HS-5 (cell line): ENCODE data around the gene ARHGAP27.

Experiments
- DNase-seq: peaks from one replicate; pipeline ENCODE4 v3.0.0-alpha.2; 2012; ENCODE audit warnings: low read depth

ARHGAP27 gene

DNA sequence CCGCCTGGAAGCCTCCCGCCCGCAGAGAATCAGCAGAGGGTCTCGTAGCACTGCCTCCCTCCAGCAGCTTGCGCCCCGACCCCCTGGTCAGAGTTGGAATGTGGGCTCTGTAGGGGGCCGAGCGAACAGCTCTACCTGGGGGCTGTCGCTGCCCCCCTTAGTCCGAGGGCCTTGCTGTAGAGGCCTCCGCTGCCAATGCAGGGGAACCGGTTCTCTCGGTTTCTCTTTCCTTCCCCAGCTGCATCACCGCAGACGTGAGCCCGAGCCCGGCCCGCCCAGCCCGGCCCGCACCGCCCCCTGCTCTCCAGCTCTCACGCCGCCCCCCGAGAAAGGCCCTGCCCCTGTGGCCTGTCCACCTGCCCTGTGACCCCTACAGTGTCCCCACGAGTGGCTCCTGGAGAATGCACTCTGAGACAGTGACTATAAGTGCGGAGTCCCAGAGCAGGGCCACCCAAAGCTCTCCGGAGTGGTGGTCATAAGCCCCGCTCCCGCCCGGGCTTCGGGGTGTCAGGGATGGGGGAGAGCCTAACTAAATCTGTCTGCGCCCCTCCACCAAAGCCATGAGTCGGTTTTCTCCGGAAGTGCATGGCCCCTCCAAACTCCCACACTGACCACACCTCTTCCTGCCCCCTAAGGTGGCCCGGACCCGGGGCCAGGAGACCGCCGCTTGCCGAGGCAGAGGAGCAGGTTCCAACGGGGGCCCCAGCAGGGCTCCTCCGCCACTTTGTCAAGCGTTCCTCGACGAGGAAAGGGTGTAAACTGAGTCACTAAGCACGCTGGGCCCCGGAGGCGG is 1.7 kb downstream of the ARHGAP27 start:
- no peak for DNase-seq

DNA sequence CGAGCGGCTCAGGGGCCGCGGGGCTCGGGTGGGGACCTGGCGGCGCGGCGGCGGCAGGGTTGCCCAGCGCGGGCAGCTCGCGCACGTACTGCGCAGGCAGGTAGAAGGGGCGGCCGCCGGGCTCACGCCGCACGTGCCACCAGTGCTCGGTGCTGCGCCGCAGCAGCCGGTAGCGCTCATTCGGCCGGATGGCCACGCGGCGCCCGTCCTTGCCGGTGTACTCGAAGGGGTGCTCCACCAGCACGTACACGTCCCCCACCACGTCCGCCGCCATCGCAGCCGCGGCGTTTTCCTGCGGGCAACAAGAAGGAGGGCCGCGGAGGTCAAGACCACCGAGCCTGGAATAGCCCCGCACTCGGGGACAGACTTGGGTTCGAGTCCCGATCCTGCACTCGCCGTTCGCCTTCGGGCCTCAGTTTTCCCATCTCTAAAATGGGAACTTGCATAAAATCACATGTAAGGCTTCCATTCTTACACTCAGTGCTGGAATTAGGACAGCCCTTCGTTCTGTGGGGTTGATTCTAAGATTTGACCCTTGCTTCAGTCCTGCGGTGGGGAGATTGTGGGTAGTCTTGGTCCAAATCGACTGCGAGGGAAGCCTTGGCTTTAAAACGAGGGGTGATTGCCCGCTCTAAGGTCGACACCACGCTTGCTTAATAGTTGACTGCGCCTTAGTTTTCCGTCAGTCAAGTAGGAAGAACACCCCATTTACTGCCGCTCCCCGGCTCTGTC is 2.5 kb downstream of the ARHGAP27 start:
- no peak for DNase-seq

GRCh38 chr17:45429339-45430005 is 3.2 kb downstream of the ARHGAP27 start:
- no peak for DNase-seq

DNA sequence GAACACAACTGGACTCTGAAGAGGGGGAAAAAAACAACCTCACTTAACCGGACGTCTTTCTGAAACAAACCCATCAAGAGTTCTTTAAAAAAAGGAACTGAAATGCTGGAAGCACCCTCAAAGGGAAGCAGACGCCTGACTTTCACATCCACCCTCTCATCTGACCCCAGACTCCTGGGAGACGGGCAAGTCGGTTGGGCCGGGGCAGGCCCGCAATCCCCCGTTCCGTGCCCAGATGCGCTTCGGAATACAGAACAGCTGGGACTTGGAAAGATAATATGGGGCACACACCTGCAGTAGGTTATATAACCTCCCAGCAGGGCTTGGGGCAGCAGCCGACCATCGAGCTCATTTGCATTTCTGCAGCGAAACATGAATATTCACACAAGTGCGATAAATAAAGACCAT is 3.7 kb downstream of the ARHGAP27 start:
- no peak for DNase-seq

GRCh38 chr17:45428050-45428617 is 4.5 kb downstream of the ARHGAP27 start:
- DNase-seq = no peak

- DNase-seq = no peak
These were observed 5.4 kb downstream of the ARHGAP27 start for GRCh38 chr17:45427181-45427835.

GRCh38 chr17:45426561-45426960 is 6.1 kb downstream of the ARHGAP27 start:
- no peak for DNase-seq

DNA sequence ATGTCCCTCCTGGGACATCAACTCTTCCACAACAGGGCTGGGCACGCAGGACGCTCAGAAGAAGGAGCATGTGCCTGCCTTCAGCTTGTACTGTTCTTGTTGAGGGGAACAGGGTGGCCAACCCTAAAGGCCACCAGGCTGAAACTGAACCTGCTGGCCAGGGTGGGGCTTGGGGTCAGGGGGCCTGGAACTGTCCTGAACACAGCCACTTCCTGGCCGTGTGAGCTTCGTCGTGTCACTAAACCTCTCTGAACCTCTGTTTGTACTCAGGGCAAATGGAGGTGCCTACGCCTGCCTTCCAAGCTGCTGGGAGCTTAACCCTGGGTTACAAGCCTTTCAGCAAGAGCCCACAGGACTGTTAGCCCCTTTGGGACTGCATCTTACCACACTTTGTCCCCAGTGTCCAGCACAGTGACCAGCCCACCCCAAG is 6.7 kb downstream of the ARHGAP27 start:
- DNase-seq = no peak

GRCh38 chr17:45425125-45425983 is 7.3 kb downstream of the ARHGAP27 start:
- DNase-seq = no peak

- no peak for DNase-seq
These were observed 7.9 kb downstream of the ARHGAP27 start for GRCh38 chr17:45424769-45425124.

- no peak for DNase-seq
These were observed 8.7 kb downstream of the ARHGAP27 start for GRCh38 chr17:45423975-45424335.

GRCh38 chr17:45423304-45423974 is 9.2 kb downstream of the ARHGAP27 start:
- DNase-seq = no peak

GRCh38 chr17:45414990-45415881 is 17.4 kb downstream of the ARHGAP27 start:
- DNase-seq = no peak

- no peak for DNase-seq
These were observed 19.2 kb downstream of the ARHGAP27 start for GRCh38 chr17:45413498-45413923.

GRCh38 chr17:45411348-45412105 is 21.1 kb downstream of the ARHGAP27 start:
- DNase-seq = no peak

DNA sequence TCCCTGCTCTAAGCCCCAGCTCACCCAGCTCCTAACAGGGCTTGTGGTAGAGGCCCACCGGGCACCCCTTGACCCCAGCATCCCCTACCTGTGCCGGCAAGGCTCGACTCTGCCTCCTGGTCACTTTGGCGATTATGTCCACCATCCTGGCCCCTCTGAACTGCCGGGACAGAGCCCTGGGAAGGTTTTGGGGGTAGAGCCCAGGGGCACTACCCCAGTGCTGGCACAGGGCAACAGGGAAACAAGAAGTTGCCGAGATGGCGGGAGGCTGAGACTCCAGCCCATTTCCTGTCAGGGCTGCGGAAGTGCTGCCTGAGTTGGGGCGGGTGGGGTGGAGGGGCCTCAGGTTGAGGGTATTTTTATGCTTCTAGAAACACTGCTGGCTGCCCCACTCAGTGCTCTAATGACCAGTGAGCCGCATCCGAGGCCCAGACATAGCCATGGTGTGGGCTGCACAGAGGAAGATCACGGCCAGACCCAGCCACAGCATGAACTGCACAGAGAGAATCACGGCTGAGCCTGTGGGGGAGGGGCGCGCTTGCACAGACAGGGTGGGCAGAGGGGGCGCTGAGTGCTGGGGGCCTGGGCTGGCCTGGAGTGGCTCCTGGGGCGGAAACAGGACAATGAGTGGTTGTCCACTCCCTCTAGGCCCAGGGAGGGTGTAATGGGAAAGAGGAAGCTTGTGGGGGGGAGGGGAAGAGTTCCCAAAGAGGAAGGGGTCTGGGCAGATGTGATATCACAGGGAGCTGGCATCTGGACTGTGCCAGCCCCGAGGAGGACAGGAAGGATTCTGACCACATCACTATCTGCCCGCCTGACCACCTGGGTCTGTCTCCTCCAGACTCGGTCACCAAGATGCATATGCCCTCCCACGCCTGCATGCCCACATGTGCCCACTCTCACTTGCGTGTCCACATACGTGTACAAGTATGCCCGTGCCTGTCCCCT is 22.3 kb downstream of the ARHGAP27 start:
- DNase-seq = no peak

DNA sequence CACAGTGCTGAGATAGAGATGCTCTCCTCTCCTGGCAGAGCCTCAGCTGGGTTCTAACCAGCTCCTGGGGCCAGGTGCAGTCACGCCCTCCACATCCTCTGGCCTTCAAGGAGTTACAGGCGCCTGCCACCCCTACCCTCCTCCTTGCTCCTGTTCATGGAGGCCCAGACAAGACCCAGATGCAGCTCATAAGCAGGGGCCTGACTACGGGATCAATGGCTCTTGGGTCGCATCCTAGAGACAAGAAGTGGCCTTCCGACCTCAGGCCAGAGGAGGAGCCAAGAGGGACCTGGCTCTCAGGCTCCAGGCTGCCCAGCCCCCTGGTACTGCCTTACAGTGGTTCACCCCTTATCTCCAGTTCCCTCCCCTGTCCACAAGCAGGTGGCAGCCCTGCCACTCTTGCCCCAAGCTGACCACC is 23.0 kb downstream of the ARHGAP27 start:
- DNase-seq = no peak
